Upper lobe of left lung (tissue), 4 donors: ENCODE data around the gene ARID4A.
"Not testable (repeated sequence)": the region's sequence is repeated elsewhere in the genome, so short reads cannot be mapped to it uniquely, and the experiment has no call there.

Experiments
- EP300 ChIP-seq, 4 donors: sonication (generic); formaldehyde crosslinking; IDR thresholded peaks; one replicate each; pipeline ENCODE4 v1.5.1; 2017; ENCODE audit warnings: antibody characterized with exemption in 4 of 4, control low read depth in 2 of 4
- POLR2A ChIP-seq, 4 donors: fragments of 450-650 bp; IDR thresholded peaks; one replicate each; pipeline ENCODE4 v1.5.1; 2016 to 2017; ENCODE audit warnings: antibody characterized with exemption in 4 of 4, mild to moderate bottlenecking in 2 of 4
- POLR2AphosphoS5 ChIP-seq, 2 donors: sonication (generic); formaldehyde crosslinking; IDR thresholded peaks; one replicate each; pipeline ENCODE4 v1.5.1; 2017; ENCODE audit warnings: antibody characterized with exemption in 2 of 2
- TF ChIP-seq, protein P1 (sequence below), 6 experiments: fragments of 450-650 bp in 4 of 6; fragments of 200-600 bp in 2 of 6; sonication (generic) in 2 of 6; IDR thresholded peaks; one replicate each; pipeline ENCODE4 v1.5.1; 2016 to 2019; ENCODE audit warnings: antibody characterized with exemption in 6 of 6

DNA sequence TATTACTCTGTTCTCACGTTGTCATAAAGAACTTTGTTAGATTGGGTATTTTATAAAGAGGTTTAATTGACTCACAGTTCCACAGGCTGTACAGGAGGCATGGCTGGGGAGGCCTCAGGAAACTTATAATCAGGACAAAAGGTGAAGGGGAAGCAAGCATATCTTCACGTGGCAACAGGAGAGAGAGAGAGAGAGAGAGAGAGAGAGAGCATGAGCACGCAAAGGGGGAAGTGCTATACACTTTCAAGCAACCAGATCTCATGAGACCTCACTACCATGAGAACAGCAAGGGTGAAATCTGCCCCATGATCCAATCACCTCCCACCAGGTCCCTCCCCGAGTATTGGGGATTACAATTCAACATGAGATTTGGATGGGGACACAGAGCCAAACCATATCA, 41.3 kb downstream of the ARID4A start:
- TF ChIP-seq, protein P1, sequence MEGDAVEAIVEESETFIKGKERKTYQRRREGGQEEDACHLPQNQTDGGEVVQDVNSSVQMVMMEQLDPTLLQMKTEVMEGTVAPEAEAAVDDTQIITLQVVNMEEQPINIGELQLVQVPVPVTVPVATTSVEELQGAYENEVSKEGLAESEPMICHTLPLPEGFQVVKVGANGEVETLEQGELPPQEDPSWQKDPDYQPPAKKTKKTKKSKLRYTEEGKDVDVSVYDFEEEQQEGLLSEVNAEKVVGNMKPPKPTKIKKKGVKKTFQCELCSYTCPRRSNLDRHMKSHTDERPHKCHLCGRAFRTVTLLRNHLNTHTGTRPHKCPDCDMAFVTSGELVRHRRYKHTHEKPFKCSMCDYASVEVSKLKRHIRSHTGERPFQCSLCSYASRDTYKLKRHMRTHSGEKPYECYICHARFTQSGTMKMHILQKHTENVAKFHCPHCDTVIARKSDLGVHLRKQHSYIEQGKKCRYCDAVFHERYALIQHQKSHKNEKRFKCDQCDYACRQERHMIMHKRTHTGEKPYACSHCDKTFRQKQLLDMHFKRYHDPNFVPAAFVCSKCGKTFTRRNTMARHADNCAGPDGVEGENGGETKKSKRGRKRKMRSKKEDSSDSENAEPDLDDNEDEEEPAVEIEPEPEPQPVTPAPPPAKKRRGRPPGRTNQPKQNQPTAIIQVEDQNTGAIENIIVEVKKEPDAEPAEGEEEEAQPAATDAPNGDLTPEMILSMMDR (IDR thresholded peaks at IDR 0.05) = not testable (repeated sequence)
- TF ChIP-seq POLR2AphosphoS5, POLR2A, EP300 (IDR thresholded peaks at IDR 0.05): not testable (repeated sequence)
